Stimulated activated CD4-positive, alpha-beta T cell treated with anti-CD3 and anti-CD28 coated beads, Interleukin-4, amount 100 ng/mL, for 48 hours (primary cell): ENCODE measurements around the gene TNNI2.
"Not testable (repeated sequence)": the region's sequence is repeated elsewhere in the genome, so short reads cannot be mapped to it uniquely, and the experiment has no call there.

Experiments
- DNase-seq, 2 donors: peaks; one replicate each; pipeline ENCODE4 v3.0.0-alpha.2; 2020; ENCODE audit warnings: low read depth in 2 of 2

TNNI2 gene

GRCh38 chr11:1875093-1875850 lies 36.5 kb downstream of the TNNI2 start:
- DNase-seq = no peak

- DNase-seq = not testable (repeated sequence)
Observed at GRCh38 chr11:1875851-1876301, 37.1 kb downstream of the TNNI2 start.

- DNase-seq = no peak
Observed at GRCh38 chr11:1876361-1877063, 37.7 kb downstream of the TNNI2 start.

GRCh38 chr11:1877211-1878136 lies 38.7 kb downstream of the TNNI2 start:
- DNase-seq = no peak

GRCh38 chr11:1878137-1879031 lies 39.6 kb downstream of the TNNI2 start:
- DNase-seq = no peak

GRCh38 chr11:1879342-1879940 lies 40.7 kb downstream of the TNNI2 start:
- DNase-seq = no peak

GRCh38 chr11:1879941-1880720 lies 41.4 kb downstream of the TNNI2 start:
- no peak for DNase-seq

- no peak for DNase-seq
Observed at GRCh38 chr11:1880746-1881441, 42.1 kb downstream of the TNNI2 start.

- DNase-seq = no peak
Observed at GRCh38 chr11:1881442-1882264, 42.9 kb downstream of the TNNI2 start.

GRCh38 chr11:1882265-1883238 lies 43.8 kb downstream of the TNNI2 start:
- peak; percentile 70 to 82 for DNase-seq

- no peak for DNase-seq
Observed at GRCh38 chr11:1883346-1884302, 44.8 kb downstream of the TNNI2 start.

GRCh38 chr11:1884303-1884700 lies 45.5 kb downstream of the TNNI2 start:
- DNase-seq = no peak

GRCh38 chr11:1886551-1886950 lies 47.8 kb downstream of the TNNI2 start:
- DNase-seq = not testable (repeated sequence)

- no peak for DNase-seq
Observed at GRCh38 chr11:1887451-1888346, 48.9 kb downstream of the TNNI2 start.

GRCh38 chr11:1888347-1888753 lies 49.6 kb downstream of the TNNI2 start:
- DNase-seq = no peak
